Stimulated activated CD4-positive, alpha-beta T cell treated with anti-CD3 and anti-CD28 coated beads, Interleukin-15, amount 100 ng/mL, for 48 hours (primary cell): Measurements from ENCODE around the gene SURF2.
A peak's percentile ranks its signal among the peaks of the same experiment; 100 is the strongest.

Experiments used
- DNase-seq, 2 donors: peaks; one replicate each; pipeline ENCODE4 v3.0.0-alpha.2; 2020; ENCODE audit warnings: low read depth in 2 of 2

The SURF2 gene

DNA sequence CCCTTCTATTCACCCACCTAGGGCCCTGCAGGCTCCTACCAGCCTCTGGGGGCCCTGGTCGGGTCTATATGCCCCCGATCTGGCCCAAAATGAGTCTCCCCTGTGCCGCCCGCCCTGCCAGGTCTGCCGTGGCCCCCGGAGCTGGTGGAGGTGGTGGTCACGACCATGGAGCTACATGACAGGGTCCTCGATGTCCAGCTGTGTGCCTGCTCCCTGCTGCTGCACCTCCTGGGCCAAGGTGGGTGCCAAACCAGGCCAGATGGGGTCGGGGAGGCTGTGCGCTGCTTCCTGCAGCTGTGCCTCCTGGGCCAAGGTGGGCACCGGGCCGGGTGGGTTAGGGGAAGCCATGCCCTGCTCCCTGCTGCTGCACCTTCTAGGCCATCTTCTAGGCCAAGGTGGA, 43.9 kb downstream of the SURF2 start:
- DNase-seq, result no peak

DNA sequence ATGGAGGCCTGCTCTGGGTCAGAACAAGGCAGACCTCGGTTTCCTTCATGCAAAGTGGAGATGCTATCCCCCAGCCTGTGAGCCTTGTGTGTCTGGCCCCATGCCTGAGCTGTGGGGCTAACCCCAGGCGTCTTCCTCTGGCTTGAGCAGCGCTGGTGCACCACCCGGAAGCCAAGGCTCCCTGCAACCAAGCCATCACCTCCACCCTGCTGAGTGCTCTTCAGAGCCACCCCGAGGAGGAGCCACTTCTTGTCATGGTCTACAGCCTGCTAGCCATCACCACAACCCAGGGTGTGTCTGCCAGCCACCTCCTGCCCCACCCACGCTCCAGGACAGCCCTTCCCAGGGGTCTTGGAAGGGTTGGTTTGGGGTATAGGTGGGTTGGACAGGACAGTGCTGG, 45.2 kb downstream of the SURF2 start:
- no peak for DNase-seq

DNA sequence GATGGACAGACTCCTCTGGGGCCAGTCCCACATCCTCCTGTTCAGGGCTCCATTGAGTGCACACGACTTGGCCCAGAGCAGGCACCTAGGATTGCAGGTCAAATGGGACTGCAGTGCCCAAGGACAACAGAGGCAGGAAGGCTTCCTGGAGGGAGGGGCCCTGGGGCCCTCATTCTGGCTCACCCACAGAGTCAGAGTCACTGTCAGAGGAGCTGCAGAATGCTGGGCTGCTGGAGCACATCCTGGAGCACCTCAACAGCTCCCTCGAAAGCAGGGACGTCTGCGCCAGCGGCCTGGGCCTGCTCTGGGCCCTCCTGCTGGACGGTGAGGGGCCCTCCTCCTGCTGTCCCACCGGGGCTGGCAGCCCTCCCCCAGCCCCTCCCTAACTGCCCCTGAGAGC, 46.3 kb downstream of the SURF2 start:
- DNase-seq, result no peak

DNA sequence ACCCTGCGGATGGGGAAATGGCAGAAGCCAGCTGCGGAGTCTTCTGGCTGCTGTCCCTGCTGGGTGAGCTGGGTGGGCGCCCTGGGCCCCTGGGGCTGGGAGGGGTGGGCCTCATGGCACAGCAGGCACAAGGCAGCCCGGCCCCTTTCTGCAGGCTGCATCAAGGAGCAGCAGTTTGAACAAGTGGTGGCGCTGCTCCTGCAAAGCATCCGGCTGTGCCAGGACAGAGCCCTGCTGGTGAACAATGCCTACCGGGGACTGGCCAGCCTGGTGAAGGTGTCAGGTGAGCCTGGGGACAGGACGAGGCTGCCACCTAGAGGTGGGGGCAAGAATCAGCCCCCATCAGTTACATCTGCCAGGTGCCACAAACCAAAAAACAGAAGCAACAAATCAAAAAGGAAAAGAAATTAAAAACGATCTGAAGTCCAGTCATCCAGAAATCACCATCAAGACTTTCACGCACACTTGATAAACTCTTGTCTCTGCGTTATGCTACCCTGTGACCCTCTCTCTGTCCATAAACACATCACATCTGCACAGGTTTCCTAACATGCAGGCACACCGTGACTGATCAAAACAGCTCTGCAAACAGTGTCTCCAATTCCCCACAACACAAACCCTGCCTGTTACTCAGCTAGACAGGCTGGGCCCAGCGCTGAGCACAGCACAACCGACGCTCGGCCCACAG, 47.6 kb downstream of the SURF2 start:
- DNase-seq, result peak; percentile 37 to 51

DNA sequence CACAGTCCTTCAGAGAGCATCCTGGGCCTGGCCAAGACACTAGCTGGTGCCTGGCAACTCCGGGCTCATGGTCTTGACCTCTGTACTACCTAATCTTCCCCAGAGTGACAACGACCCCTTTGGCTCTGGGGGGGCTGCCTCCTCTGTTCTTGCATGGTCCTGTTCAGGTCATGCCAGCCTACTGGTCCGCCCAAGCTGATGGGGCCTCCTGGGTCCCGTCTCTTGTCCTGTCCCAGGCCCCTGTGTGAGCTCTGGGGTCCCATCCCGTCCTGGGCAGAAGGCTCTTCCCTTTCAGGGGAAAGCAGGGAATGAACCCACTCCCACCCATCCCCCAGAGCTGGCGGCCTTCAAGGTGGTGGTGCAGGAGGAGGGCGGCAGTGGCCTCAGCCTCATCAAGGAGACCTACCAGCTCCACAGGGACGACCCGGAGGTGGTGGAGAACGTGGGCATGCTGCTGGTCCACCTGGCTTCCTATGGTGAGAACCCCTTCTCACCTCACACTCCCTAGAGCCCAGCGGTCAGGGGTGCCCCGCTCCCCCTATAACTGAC, 48.2 kb downstream of the SURF2 start:
- DNase-seq, result no peak

DNA sequence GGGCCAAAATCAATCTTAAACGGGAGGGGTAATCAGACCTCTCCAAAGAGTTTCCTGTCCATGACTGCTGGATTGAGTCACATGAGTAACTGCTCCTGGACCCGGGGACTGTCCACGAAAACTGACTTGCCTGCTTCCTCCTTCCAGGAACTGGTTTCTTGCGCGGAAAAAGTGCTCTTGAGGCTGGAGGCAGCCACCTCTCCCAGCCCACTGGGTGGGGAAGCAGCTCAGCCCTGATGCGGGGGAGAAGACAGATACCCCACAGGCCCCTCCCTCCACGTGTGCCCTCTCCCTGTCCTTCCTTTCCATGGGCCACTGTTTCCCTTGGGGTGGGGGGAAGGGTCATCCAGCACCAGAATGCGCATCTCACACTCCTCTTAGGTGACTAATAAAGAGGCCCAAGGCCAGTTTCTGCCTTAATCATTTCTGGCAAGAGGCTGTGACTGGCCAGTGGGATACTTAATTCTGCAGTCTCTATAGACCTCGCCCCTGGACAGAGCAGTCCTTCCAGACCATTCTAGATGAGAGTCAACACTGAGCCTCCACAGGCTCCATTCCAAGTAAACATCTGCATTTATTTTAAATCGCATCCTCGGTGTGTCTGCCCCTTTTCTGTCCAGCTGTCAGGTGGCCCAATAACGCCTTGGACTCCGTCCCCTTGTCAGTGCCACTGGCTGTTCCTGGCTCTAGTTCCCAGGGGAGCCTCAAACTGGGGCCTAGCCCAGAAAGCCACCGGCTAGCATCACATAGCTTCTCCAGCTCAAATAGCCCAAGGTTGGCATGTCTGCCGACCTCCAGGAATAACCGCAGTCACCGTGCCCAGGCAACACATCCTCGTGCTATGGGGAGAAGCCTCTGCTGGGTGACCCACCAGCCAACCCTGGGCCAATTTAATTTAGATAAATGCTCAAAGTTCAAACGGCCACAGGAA, 49.4 kb downstream of the SURF2 start:
- DNase-seq, result no peak

DNA sequence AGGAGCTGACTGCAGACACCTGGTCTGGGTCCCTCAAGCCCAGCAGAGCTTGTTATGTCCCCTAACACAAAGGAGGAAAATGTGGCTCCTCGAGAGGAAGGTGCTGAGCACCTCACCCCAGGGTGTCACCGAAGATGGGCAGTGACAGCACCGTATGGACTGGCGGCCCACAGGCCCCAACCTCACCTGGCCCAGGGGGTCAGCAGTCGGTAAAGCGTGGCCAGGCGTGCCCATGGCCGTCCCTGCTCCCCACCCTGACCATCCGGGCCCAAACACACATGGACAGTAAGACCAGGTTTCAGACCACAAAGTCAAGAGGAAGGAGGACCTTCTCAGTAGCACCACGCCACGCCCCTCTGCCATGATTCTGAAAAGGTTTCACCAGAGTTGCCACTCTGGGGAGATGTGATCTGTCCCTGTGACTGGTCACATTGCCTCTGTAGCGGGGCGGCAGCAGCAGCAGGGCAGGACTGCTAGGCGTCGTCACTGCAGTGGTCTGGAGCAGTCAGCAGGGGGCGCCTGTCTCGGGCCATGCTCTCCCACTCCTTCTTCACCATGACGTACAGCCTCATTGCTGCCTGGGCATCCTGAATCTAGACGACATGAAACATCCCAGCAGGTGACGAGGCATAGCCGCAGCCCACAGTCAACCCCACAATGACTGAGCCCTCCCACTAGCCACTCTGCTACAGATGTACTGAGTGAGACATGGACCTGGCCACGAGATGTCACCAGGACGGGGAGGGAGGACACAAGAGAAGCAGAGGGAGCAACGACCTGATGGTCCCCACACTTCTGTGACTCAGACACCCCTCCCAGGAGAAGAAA, 50.3 kb downstream of the SURF2 start:
- peak; percentile 80 to 82 for DNase-seq

DNA sequence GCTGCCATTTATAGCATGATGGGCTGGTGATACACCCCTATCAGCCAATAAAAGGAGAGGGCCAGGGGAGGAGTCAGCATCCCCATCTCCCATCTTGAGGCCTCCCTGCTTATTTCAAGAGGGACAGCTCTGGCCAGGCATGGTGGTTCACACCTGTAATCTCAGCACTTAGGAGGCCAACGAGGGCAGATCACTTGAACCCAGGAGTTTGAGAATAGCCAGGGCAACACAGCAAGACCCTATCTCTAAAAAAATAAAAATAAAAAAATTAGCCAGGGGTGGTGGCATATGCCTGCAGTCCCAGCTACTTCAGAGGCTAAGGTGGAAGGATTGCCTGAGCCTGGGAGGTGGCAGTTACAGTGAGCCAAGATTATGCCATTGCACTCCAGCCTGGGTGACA, 51.7 kb downstream of the SURF2 start:
- DNase-seq, result no peak
